ENCODE data around the gene EGFL6.
A peak's percentile ranks its signal among the peaks of the same experiment; 100 is the strongest.
"Not testable (repeated sequence)": the region's sequence is repeated elsewhere in the genome, so short reads cannot be mapped to it uniquely, and the experiment has no call there.

The EGFL6 gene

DNA sequence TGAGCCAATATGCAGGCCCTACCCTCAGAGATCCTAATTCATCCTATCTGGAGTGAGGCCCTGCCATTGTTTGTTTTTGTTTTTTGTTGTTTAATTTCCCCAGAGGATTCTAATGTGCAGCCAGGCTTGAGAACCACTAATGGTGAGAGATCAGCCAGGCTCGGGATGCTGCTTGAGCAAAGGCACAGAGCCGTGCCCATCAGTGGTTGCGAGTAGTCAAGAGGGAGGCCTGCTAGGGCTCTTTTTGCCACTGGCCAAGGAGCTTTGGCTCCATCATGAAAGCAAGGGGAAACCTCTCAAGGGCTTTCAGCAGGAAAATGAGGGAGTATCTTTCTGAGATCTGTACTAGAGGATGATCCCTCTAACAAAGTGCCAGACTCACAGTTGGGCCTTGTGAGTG, 86.3 kb downstream of the EGFL6 start:
- no peak for DNase-seq

DNA sequence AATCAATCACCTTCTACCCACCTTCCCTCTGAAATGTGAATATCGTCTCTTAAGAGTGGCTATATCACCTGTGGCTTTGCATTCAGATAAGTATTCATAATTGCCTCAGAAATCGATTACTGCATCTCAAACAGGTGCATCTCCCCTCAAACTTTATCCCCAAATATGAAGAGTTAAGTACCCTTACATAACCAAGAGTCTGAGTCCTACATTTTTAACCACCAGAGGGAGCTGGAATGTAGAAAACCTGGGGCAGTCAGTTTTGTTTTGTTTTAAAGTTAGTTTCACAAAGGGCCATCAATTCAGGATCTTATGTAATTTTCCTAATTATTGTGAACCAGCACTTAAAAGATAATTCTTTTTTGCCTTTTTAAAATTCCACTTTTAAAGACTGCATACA, 89.2 kb downstream of the EGFL6 start:
- peak; percentile 35 for DNase-seq

DNA sequence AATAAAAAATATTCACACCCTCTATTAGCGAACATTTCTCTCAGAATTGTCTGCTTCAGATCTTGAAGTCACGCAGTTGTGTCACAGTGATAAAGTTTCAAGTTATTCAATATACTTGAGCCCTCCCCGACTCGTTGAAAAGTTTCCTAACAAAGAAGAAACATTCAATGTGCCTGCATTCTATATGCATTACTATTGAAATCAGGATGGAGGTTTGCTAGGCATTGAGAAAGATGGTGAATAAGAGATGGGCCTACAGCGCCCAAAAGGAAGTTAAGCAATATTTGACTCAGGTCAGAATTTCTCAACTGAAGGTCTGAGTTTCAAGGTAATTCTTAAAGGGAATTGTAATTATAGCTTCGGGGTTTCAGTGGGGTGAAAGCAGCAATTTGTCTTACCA, 89.7 kb downstream of the EGFL6 start:
- no peak for DNase-seq

DNA sequence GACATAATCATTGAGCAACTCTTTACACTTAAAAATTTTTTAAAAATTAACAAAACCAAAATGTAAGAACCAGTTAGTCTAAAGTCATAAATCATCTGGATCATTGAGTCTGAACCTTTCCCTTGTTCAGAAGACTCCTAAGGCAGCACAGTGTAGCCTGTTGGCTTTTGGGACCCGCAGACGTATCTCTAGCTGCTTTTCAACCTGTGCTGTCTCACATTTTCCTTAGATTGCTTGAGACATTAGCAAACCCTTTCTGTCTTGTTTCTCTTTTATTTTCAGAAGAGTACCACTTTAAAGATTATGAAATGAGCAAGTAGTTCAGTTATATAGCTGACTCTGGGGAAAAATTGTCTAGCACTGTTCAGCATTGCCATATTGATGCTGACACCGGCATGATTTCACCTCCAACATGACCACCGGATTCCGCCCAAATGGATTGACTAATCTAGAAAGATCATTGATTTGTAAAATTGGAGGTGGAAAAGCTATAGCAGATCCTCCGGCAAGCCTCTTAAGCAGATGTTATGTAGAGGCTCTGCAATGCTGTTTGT, 92.4 kb downstream of the EGFL6 start:
- no peak for DNase-seq

DNA sequence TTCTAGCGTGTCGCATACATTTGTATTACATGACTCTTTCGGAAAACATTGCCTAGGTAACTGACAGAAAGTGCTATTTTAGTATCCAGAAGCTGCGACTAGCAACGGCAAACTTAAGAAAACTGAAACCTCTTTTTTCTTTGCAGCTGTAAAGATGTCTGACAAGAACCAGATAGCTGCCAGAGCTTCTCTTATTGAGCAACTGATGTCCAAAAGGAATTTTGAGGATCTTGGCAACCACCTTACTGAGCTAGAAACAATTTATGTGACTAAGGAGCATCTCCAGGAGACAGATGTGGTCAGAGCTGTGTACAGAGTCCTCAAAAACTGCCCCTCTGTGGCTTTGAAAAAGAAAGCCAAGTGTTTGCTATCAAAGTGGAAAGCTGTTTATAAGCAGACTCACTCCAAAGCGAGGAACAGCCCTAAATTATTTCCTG, 93.0 kb downstream of the EGFL6 start:
- no peak for DNase-seq

DNA sequence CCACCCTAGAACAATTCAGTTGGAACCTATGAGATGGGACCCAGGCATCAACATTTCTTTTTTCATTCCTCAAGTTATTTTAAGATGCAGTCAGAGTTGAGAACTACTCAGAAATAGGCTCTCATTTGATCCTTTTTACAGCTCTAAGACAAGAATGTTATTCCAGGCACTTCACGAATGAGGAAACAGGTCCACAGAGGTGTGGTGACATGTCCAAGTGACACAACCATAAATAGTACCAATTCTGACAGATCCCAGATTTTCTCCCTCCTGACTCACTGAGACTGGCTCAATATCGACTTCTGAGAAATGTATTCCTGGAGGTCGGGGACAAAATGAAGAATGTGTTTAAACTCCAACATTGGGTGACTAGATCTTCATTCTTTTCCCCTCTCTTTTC, 94.6 kb downstream of the EGFL6 start:
- no peak for DNase-seq

DNA sequence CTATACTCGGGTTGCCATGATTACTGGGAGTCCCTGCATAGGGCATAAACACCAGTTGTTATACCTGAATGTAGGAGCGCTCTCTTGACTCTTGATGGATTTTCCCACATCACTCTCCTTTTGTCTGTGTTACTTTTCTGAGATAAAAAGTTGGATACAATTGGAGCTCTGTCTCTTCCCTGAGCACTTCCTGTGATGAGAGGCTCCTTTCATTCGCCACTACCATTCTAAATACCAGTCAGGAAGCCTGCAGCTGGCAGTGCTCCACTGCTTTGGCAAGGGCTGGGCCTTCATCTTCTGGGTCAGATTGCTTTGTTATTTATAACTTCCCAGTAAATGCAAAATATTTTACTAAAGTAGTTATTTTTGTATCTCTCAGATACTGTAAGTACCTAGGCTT, 97.4 kb downstream of the EGFL6 start:
- peak; percentile 24 for DNase-seq

DNA sequence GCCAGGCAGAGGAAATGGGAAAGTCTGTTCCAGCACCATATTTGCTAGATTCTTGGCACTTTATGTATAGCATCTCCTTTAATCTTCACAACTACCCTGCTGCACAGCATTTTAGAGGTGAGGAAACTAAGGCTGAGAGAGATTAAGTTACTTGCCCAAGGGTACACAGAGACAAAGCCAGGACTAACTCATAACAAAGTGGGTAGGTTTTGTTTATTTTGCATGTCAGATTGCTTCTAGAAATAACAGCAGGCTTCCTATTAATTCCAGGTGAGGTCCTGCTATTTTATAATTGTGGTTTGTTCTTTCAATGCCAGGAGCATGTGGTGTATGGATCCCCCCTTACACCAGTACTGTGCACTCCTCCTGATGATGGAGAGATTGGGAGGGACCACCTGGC, 98.5 kb downstream of the EGFL6 start:
- no peak for DNase-seq

DNA sequence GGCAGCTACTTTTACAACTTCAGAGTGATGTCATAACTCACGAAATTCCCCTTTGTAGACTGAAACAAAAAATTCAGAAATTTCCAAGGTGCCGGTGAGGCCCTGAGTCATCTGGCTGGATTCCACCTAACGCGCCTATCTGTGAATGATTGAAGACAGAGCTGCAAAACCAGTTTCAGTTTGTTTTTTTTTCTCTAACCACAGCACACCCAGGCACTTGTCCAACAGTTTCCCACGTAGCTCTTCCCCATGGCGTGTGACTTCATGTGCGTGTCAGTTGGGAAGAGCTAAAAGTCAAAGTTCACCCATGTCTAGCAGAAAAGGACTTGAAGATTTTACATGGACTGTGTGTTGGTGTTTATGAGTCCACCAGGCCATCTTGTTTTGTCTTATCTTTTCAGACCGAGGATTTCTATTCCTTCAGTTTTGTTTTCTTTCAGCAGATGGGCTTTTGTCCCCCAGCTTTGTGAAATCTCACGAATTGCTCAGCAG, 99.9 kb downstream of the EGFL6 start:
- DNase-seq: no peak

DNA sequence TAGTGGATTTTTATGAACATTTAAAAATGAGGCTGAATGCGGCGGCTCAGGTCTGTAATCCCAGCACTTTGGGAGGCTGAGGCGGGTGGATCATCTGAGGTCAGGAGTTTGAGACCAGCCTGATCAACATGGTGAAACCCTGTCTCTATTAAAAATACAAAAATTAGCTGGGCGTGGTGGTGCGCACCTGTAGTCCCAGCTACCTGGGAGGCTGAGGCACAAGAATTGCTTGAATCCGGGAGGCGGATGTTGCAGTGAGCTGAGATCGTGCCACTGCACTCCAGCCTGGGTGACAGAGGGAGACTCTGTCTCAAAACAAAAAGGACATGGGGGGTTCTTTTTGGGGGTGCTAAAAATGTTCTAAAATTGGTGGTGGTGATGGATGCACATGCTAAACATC, 100.4 kb downstream of the EGFL6 start:
- not testable (repeated sequence) for DNase-seq

DNA sequence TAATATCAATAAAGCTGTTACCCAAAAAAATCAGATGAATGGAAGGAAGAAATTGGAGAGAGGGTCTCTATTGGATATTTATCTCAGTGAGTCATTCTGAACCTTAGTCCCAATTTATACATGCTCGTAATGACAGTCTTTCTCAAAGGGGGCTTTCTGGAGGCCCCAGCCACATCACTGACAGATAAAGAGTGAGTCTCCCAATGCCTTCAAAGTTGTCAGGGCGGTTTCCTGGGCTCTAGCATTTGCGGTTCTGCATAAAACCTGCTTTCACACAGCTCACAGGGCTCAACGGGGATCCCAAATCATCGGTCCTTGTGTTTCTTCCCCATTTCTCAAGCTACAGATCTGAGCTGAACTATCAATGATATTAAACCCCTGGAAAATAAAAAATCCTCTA, 100.8 kb downstream of the EGFL6 start:
- no peak for DNase-seq

DNA sequence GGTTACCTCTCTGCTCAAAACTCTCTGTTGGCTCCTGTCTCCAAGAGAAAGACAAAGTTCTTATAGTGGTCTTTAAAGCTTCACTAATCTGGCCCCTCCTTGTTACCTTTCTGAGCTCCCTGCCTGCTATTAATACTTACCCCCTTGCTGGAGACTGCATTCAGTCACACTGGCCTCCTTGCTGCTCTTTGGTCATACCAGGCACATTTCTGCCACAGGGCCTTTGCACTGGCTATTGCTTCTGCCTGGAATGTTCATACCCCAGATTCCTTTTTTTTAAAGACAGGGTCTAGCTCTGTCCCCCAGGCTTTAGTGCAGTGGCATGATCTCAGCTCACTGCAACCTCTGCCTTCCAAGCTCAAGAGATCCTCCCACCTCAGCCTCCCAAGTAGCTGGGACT, 103.6 kb downstream of the EGFL6 start:
- no peak for DNase-seq

DNA sequence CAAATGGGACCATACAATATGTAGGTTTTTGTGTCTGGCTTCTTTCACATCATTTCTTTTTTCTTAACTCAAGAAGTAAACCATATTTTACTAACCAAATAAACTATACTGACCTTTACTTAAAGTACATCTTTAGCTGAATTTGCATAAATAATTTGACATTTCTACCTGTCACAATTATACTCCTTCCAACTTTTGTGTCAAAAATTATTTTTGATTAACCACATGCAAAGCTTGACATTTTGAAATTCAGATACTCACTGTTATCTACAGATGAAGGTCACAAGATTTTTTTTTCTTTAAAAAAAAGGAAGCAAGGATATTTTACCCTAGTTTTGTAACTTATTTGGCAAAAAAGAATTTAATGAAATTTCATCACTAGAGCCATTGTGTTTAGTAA, 107.5 kb downstream of the EGFL6 start:
- DNase-seq: no peak

DNA sequence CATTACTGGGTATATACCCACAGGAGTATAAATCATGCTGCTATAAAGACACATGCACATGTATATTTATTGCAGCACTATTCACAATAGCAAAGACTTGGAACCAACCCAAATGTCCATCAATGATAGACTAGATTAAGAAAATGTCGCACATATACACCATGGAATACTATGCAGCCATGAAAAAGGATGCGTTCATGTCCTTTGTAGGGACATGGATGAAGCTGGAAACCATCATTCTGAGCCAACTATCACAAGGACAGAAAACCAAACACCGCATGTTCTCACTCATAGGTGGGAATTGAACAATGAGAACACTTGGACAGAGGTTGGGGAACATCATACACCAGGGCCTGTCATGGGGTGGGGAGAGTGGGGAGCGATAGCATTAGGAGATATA, 110.3 kb downstream of the EGFL6 start:
- not testable (repeated sequence) for DNase-seq

DNA sequence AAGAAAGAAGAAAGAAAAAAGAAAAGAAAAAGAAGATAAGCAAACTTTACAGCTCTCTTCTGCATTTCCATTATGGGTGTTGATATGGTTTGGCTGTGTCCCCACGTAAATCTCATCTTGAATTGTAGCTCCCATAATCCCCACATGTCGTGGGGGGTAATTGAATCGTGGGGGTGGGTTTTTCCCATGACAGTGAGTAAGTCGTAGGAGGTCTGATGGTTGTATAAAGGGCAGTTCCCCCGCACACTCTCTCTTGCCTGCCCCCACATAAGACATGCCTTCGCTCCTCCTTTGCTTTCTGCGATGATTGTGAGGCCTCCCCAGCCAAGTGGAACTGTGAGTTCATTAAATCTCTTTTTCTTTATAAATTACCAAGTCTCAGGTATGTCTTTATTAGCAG, 112.2 kb downstream of the EGFL6 start:
- DNase-seq: no peak
